ENCODE measurements around the gene MYDGF. TPM values are rescaled to one million over a fixed set of nuclear protein-coding genes. Genes with fewer than 3 reads are reported as not detected.

MYDGF gene
- polyA plus RNA-seq, 1 experiment, result 126 TPM

GRCh38 chr19:4613254-4613751, 56.8 kb downstream of the MYDGF start:
- no peak for DNase-seq (ENCODE audit: low read depth, low spot score)
- ChIA-PET CTCF (interaction anchor here (0.7 kb wide), 2 partner anchors 13 to 56 kb away, joined by 6 to 7 read pairs; no protein-coding TSS in a partner anchor), POLR2A (no interaction called here)
- TF ChIP-seq CTCF (IDR thresholded peaks at IDR 0.05; ENCODE audit: low read depth, low read length), result no peak
- Histone ChIP-seq H3K9me3 (ENCODE audit: control insufficient read depth, insufficient read depth, low read length) (no peaks in the 10 kb centered on the region), H3K4me3 (ENCODE audit: low read depth, low read length) (no peak overlapping the region), H3K27ac (ENCODE audit: low read depth, low read length) (no peak overlapping the region), H3K27me3 (ENCODE audit: control insufficient read depth, insufficient read depth, low read length) (peaks cover 27% of the 10 kb centered on the region)

- peaks cover 19% of the 10 kb centered on the region for H3K27me3 ChIP-seq (ENCODE audit: control insufficient read depth, insufficient read depth, low read length)
- ChIA-PET POLR2A (no interaction called here), CTCF (interaction anchor here (0.6 kb wide), 1 partner anchor 26 kb away, joined by 3 read pairs; no protein-coding TSS in a partner anchor)
- no peaks in the 10 kb centered on the region for H3K9me3 ChIP-seq (ENCODE audit: control insufficient read depth, insufficient read depth, low read length)
- no peak for TF ChIP-seq CTCF (IDR thresholded peaks at IDR 0.05; ENCODE audit: low read depth, low read length)
- DNase-seq (ENCODE audit: low read depth, low spot score), result no peak
- no peak overlapping the region for H3K27ac ChIP-seq (ENCODE audit: low read depth, low read length)
- no peak overlapping the region for H3K4me3 ChIP-seq (ENCODE audit: low read depth, low read length)
Measured at GRCh38 chr19:4609878-4610511, 60.1 kb downstream of the MYDGF start.

Other genes with a start within 250 kb of the MYDGF start
- 45.2 and 58.3 TPM in 2 replicates for gene UBXN6, start 212.5 kb downstream of the MYDGF start, polyA plus RNA-seq (2011; rRNA removed)
- 23.5 and 28.2 TPM in 2 replicates for gene HDGFL2, start 198.0 kb downstream of the MYDGF start, polyA plus RNA-seq (2011; rRNA removed)
- gene PLIN4, start 151.9 kb downstream of the MYDGF start, polyA plus RNA-seq (2011; rRNA removed), result 0.07 and 0.11 TPM in 2 replicates
- gene PLIN5, start 135.1 kb downstream of the MYDGF start, polyA plus RNA-seq (2011; rRNA removed), result not detected in 2 replicates
- 0.05 and 0.07 TPM in 2 replicates for gene LRG1, start 130.3 kb downstream of the MYDGF start, polyA plus RNA-seq (2011; rRNA removed)
- 0.66 and 1.1 TPM in 2 replicates for gene SEMA6B, start 110.7 kb downstream of the MYDGF start, polyA plus RNA-seq (2011; rRNA removed)
- gene TNFAIP8L1, start 30.8 kb downstream of the MYDGF start, polyA plus RNA-seq (2011; rRNA removed), result 4.1 and 4.7 TPM in 2 replicates
- 5.6 and 9.0 TPM in 2 replicates for gene DPP9, start 53.5 kb upstream of the MYDGF start, polyA plus RNA-seq (2011; rRNA removed)
- 3.0 and 4.0 TPM in 2 replicates for gene FEM1A, start 121.4 kb upstream of the MYDGF start, polyA plus RNA-seq (2011; rRNA removed)
- 1.0 and 2.9 TPM in 2 replicates for gene TICAM1, start 161.4 kb upstream of the MYDGF start, polyA plus RNA-seq (2011; rRNA removed)
- 103 and 125 TPM in 2 replicates for gene PLIN3, start 197.3 kb upstream of the MYDGF start, polyA plus RNA-seq (2011; rRNA removed)
- not detected in 2 replicates for gene ARRDC5, start 232.6 kb upstream of the MYDGF start, polyA plus RNA-seq (2011; rRNA removed)
- 6.1 and 7.1 TPM in 2 replicates for gene UHRF1, start 239.2 kb upstream of the MYDGF start, polyA plus RNA-seq (2011; rRNA removed)

Data from AG04450 (cell line).